SU-DHL-6 (cell line): Measurements from ENCODE around the gene SMCR8.

Source experiments
- CTCF ChIP-seq: fragments of 200-600 bp; sonication (generic); IDR thresholded peaks from one replicate; pipeline ENCODE4 v1.5.1; 2017; ENCODE audit warnings: antibody characterized with exemption, mild to moderate bottlenecking, low read length, moderate library complexity; ENCODE audit not compliant: insufficient read depth, poor library complexity, severe bottlenecking
- EZH2phosphoT487 ChIP-seq: fragments of 200-600 bp; sonication (generic), shearing (Covaris generic); conservative IDR thresholded peaks from 2 replicates; pipeline ENCODE4 v1.6.1; 2018; ENCODE audit warnings: mild to moderate bottlenecking, antibody characterized with exemption, low read length, moderate library complexity, mixed read lengths

GRCh38 chr17:18314059-18314730 is 898 bp upstream of the SMCR8 start:
- TF ChIP-seq CTCF (no peak), EZH2phosphoT487 (no peak)
